Measurements from ENCODE around the gene PCAT7. TPM values are rescaled to one million over a fixed set of nuclear protein-coding genes. Genes with fewer than 3 reads are reported as not detected.

PCAT7 gene
- total and polyA plus RNA-seq, 2 donors (not counting 3 experiments of a cell fraction or from before 2014, with no cell fraction given): not detected

GRCh38 chr9:94603259-94604160 is 48.6 kb downstream of the PCAT7 start:
- ChIA-PET CTCF (interaction anchor here (0.7 to 0.9 kb wide), 2 partner anchors 9 to 24 kb away, joined by 3 to 4 read pairs; no protein-coding TSS in a partner anchor), POLR2A (no interaction called here)
- Histone ChIP-seq H4K20me1 (replicated peaks; ENCODE audit: control insufficient read depth, extremely low read depth, insufficient read depth, low read length) (no peaks in the 10 kb centered on the region), H3K79me2 (ENCODE audit: control insufficient read depth, insufficient read depth, low read length) (no peaks in the 10 kb centered on the region), H3K9ac (replicated peaks; ENCODE audit: extremely low read depth, insufficient read depth, low read length) (no peak overlapping the region), H3K9me3 (replicated peaks; ENCODE audit: control insufficient read depth, insufficient read depth, low read length) (no peaks in the 10 kb centered on the region), H3K27ac (ENCODE audit: insufficient read depth, low read depth, low read length) (no peak overlapping the region), H3K9me1 (replicated peaks; ENCODE audit: control insufficient read depth, extremely low read depth, insufficient read depth, low read length) (no peaks in the 10 kb centered on the region), H3K4me1 (ENCODE audit: control insufficient read depth, extremely low read depth, insufficient read depth, low read length) (no peaks in the 10 kb centered on the region), H2AFZ (ENCODE audit: low read depth, low read length) (peak overlapping the region; percentile 8), H3K4me3 (replicated peaks in 1 of 3; ENCODE audit: insufficient read depth in 1 of 3, low read depth in 1 of 3, low read length in 3 of 3) (no peak overlapping the region), H3K36me3 (ENCODE audit: control insufficient read depth in 2 of 2, extremely low read depth in 1 of 2, insufficient read depth in 2 of 2, low read length in 2 of 2) (no peaks in the 10 kb centered on the region), H3K27me3 (ENCODE audit: control insufficient read depth in 2 of 2, insufficient read depth in 2 of 2, low read length in 2 of 2) (peaks cover 3% of the 10 kb centered on the region in 2 experiments), H3K4me2 (ENCODE audit: insufficient read depth, low read length) (no peak overlapping the region)
- DNase-seq (ENCODE audit: low read depth, low spot score): peak; percentile 53
- BruUV-seq (replicated peaks): no TSS peak
- FAIRE-seq: peak; percentile 87
- intact Hi-C loops (cut with micrococcal nuclease) (loop anchor here (1.0 to 10.0 kb wide), 3 partner anchors 49 to 589 kb away; no protein-coding TSS in a partner anchor), dilution Hi-C loops (cut with MboI; ENCODE audit: extremely low pct_ligation_motif_present, low sequenced_read_pairs) (no loop called here)
- TF ChIP-seq GATA2 (IDR thresholded peaks at IDR 0.05; ENCODE audit: insufficient read depth, insufficient read length, low read depth, low read length) (no peak), JUN (IDR thresholded peaks at IDR 0.05; ENCODE audit: borderline replicate concordance, insufficient read depth, insufficient read length, low read depth) (no peak), POLR2AphosphoS5 (IDR thresholded peaks at IDR 0.05; ENCODE audit: insufficient read depth, low read depth, low read length) (no peak), CTCF (IDR thresholded peaks at IDR 0.05; ENCODE audit: extremely low read depth in 1 of 2, insufficient read depth in 1 of 2, low read depth in 1 of 2, low read length in 2 of 2) (peak; percentile 67 to 79), POLR2A (IDR thresholded peaks at IDR 0.05; ENCODE audit: low read depth, low read length) (no peak)
